HepG2 (cell line): ENCODE results near the gene CCNYL1. TPM values are rescaled to one million over a fixed set of nuclear protein-coding genes. Genes with fewer than 3 reads are reported as not detected.

Experiments
- CHCHD3 ChIP-seq: sonication (generic); formaldehyde crosslinking; IDR thresholded peaks from 2 replicates; pipeline ENCODE4 v1.8.0; 2022; ENCODE audit warnings: mild to moderate bottlenecking, missing genetic modification reagents, moderate library complexity
- MAX ChIP-seq: IDR thresholded peaks from 2 replicates; pipeline ENCODE4 v1.6.1; 2012; ENCODE audit warnings: inconsistent platforms
- PCBP2 ChIP-seq: fragments of 200-400 bp; formaldehyde crosslinking; optimal IDR thresholded peaks from 2 replicates; pipeline ENCODE3; 2018; ENCODE audit warnings: low read length, low read depth; ENCODE audit not compliant: poor library complexity, severe bottlenecking
- THRA ChIP-seq: sonication (generic); formaldehyde crosslinking; IDR thresholded peaks from 2 replicates; pipeline ENCODE4 v1.4.0; 2020; ENCODE audit warnings: missing genetic modification reagents, borderline replicate concordance
- ZNF446 ChIP-seq: sonication (generic); formaldehyde crosslinking; IDR thresholded peaks from 2 replicates; pipeline ENCODE4 v1.5.0; 2020; ENCODE audit warnings: mild to moderate bottlenecking, missing genetic modification reagents
- ZNF646 ChIP-seq: sonication (generic); formaldehyde crosslinking; IDR thresholded peaks from 2 replicates; pipeline ENCODE4 v1.9.0; 2021; ENCODE audit warnings: mild to moderate bottlenecking, missing genetic modification reagents
- polyA plus RNA-seq, 8 experiments: library from polyadenylated mRNA; depleted of rRNA in 3 of 8; stranded (reverse) in 7 of 8; unstranded in 1 of 8; fragments of >200 nt; fragmentation: Illumina TruSeq in 4 of 8; extraction: Trizol in 4 of 8; gene quantifications; 2 replicates each; pipeline versions ENCODE4 v1.2.1 to v1.2.3, GENCODE V29; 2011 to 2016; ENCODE audit warnings: low read depth in 4 of 8, missing spikeins in 1 of 8, mixed read lengths in 1 of 8; ENCODE audit not compliant: insufficient read depth in 1 of 8
- total RNA-seq, 5 experiments: library from RNA; depleted of rRNA; stranded (reverse); fragments of >200 nt; fragmentation: Illumina TruSeq; extraction: Trizol; gene quantifications; 2 replicates each; pipeline ENCODE4 v1.2.3, GENCODE V29; 2016; ENCODE audit warnings: low read depth in 1 of 5

The CCNYL1 gene
- total and polyA plus RNA-seq, 2 of the 13 experiments (the other 11 are each of a cell fraction or from before 2014, with no cell fraction given): 12.5 to 16.2 TPM

- no peak for TF ChIP-seq ZNF646 (CRISPR knock-in tag)
- TF ChIP-seq THRA (CRISPR knock-in tag): 0 out of 2 replicates have a peak, but pooled peaks have one; percentile 36
- TF ChIP-seq ZNF446 (CRISPR knock-in tag): peak; percentile 78
- peak; percentile 89 for TF ChIP-seq MAX
- peak; percentile 24; the same call in 1 of the 2 replicates for TF ChIP-seq CHCHD3 (CRISPR knock-in tag)
- no peak for TF ChIP-seq PCBP2
- TF ChIP-seq, all 625 proteins: peak for 106
Measured at GRCh38 chr2:207766697-207767460, 55.4 kb downstream of the CCNYL1 start (continued).
